Suppressor macrophage treated with lipopolysaccharide for 1 hour (primary cell): ENCODE measurements around the gene SYS1.
A peak's percentile ranks its signal among the peaks of the same experiment; 100 is the strongest.

ENCODE experiments used
- DNase-seq, 3 donors: peaks; one replicate each; pipeline ENCODE4 v3.0.0-alpha.2; 2020 to 2022

SYS1 gene

DNA sequence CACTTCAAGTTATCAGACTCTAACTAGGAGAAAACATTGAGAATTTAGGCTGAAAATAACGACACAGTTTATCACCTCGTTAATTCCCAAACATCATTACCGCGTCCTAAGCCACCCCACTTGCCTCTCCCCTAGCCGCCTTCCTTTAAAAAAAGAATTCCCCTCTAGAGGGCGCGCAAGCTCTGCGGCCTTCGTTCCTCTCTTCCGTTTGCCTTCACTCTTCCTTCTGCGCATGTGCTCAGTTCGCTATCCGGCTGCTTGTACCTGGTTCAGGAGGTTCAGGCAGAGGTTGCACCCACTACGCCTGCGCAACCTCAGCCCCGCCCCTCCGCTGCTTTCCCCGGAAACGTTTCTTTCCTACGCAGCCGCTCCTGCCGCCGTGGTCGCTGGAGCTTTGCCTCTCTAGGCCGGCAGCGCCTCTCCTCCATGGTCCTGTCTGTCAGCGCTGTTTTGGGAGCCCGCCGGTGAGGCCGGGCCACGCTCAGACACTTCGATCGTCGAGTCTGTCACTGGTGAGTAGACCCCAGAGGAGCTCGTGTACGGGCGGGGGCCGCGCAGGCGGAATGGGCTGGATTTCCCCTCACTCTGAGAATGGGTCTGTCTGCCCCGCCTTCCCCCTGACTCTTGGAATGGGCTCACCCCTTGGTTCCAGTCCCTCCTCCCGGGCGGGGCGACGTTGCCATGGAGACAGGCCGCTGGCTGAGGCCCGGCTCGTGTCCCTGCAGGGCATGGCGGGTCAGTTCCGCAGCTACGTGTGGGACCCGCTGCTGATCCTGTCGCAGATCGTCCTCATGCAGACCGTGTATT, at the start of gene SYS1:
TSS of gene SYS1 (plus strand) at position 353 of the 807 bp plus-strand sequence. CDS start at position 729, 376 bp downstream.
- peak; percentile 98 for DNase-seq

DNA sequence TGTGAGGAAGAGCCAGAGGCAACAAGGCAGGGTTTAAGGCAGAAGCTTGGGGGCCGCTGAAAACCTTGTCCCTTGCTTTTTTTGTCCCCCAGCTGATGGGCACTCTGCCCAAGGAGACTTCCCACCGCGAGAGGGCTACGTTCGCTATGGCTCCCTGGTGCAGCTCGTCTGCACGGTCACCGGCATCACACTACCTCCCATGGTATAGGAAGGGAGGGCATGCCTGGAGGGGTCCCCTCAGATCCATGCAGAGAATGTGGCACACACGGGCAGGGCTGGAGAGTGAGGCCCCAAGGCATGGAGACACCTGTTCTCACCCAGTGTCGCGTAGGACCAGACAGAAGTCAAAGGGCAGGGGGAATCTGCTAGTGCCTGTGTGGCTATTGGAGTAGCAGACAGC, 49.0 kb upstream of the SYS1 start:
- no peak for DNase-seq

DNA sequence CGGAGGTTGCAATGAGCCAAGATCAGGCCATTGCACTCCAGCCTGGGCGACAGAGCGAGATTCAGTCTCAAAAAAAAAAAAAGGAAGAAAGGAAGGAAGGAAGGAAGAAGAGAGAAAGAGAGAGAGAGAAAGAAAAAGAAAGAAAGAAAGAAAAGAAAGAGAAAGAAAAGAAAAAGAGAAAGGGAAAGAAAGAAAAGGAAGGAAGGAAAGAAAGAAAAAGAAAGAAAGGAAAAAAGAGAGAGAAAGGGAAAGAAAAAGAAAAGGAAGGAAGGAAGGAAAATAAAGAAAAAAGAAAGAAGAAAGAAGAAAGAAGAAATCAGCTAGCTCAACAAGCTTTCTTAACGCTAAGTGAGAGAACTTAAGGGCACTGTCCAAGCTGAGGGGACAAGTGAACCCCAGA, 47.3 kb upstream of the SYS1 start:
- no peak for DNase-seq

DNA sequence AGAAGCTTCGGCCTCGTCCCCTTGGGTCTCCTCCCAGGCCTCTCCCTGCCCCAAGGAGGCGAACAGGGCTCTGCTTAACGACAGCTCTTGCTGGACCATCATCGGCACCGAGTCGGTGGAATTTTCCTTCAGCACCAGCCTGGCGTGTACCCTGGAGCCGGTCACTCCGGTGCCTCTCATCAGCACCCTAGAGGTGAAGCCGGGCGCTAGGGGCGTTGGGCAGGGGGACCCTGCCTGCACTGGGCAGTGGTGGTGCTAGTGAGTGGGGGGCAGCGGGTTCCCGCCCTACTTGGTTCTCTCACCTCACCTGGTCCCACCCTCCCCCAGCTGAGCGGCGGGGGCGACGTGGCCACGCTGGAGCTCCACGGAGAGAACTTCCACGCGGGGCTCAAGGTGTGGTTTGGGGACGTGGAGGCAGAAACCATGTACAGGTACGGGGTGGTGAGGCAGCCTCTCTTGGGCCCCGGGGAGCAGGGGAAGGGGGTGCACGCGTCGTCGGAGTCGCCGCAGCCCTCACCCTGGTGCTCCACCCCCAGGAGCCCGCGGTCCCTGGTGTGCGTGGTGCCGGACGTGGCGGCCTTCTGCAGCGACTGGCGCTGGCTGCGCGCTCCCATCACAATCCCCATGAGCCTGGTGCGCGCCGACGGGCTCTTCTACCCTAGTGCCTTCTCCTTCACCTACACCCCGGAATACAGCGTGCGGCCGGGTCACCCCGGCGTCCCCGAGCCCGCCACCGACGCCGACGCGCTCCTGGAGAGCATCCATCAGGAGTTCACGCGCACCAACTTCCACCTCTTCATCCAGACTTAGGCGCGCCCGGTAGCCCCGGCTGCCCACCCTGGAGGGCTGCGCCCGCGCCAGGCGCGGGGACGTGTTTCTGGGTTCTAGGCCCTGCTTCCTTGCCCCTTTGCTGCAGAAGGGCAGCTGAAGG, 46.5 kb upstream of the SYS1 start:
- no peak for DNase-seq

DNA sequence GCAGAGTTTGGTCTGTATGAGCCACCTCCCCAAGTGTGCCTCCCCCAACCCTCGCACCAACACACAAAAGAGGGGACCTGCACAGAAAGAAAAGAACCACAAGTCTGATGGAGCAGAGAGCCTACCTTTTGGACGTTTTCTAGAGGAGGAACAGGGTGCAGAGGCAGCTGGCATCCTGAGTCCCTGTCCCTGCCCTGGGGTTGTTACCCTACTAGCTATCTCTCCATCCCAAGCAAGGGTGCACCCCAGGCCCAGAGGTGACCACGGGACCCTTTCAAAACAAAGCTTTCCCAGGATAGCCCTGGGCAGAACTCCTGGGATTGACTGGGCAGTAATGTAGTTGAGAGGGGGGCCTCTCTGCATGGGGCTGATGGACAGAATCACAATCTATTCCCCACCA, 45.1 kb upstream of the SYS1 start:
- no peak for DNase-seq

DNA sequence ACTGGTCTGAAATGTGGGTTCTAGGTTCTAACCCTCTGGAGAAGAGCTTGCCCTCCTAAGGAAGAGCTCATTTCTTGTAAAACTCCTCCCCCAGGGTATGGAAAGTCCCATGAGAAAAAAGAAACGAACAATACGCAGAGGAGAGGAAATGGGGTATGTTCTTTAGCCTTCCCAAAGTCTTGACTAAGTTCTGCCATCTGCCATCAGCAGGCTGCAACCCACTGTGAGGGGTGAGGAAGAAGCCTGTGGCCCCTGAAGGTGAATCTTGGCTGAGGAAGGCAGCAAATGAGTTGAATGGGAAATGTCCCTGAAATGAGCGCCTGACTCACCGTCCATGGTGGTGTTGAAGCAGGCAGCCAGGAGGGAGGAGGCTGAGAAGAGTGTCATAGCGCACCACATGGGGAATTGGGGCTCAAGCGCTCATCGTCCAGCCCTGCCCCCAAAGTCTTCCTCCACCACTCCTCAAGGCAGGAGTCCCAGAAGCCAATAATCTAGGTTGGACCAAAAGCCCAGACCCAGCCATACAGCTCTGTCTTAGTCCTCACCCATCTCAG, 44.5 kb upstream of the SYS1 start:
- peak in 2 of 3 donors; percentile 11 to 29 for DNase-seq

DNA sequence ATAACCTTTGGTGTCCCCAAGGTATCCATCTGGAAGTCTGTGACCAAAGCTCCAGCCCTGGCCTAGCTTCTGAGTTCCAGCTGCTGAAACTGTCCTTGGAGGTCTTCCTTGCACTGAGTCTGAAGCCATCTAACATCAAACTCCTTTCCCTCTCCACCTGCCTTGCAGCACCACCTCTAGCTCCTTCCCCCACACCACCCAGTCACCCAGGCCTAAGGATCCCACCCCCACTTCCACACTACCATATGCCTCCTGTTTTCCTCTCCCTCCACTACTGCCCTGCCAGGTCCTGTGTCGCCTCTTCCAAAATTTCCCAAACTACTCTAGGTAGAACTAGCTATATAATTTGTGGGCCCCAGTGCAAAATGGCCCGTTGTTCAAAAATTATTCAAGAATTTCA, 44.0 kb upstream of the SYS1 start:
- DNase-seq: no peak

DNA sequence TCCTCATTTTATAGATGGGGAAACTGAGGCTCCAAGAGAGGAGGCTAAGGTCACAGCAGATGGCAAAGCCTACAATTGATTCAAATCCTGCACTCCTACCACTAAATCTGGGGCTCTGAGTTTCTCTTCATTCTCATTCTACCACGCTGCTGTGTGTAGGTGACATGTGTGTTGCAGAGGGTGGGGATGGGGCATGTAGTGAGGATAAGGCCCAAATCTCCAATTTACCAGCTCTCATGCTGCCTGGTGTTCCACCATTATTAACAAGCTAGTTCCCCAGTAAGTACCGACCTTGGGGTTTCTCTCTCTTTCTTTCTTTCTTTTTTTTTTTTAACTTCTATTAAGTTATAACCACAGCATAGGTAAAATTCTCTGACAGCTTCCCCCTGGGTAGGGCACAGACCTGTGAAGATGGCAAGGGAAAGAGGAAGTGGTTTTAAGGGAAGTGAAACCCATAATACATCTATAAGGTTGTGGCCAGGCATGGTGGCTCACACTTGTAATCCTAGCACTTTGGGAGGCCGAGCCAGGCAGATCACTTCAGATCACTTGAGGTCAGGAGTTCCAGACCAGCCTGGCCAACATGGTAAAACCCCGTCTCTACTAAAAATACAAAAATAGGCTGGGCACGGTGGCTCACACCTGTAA, 41.9 kb upstream of the SYS1 start:
- DNase-seq: peak in 2 of 3 donors; percentile 56 to 66

DNA sequence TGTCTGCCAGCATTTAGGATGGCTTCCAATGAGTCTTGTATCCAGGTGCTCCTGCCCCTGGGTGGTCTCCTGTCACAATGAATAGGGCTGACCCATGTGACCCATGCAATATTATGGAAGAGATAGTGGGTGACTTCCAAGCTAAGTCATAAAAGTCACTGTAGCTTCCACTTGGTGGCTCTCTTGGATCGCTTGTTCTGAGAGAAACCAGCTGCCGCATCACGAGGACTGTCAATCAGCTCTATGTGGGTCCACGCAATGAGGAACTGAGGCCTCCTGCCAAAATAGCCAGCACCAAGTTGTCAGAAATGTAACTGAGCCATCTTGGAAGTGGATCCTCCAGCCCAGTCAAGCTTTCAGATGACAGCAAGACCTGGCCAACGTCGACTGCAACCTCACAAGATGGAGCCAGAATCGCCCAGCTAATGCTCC, 40.0 kb upstream of the SYS1 start:
- peak; percentile 86 to 91 (median 88) for DNase-seq

DNA sequence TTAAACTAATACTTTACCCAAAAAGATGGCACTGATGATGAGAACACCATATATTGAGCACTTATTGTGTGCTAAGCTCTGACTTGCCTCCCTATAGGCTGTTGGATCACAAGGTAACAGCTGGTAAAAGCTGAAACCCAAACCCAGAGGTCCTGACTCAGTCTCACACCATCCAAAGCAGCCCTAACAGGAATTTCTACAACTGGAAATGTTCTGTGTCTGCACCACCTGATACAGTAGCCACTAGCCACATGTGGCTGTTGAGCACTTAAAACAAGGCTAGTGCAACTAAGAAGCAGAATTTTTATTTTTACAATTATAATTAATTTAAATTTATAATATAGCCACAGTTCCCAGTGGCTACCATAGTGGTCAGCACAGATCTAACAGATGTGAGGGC, 39.2 kb upstream of the SYS1 start:
- DNase-seq: peak in 1 of 3 donors; percentile 56

DNA sequence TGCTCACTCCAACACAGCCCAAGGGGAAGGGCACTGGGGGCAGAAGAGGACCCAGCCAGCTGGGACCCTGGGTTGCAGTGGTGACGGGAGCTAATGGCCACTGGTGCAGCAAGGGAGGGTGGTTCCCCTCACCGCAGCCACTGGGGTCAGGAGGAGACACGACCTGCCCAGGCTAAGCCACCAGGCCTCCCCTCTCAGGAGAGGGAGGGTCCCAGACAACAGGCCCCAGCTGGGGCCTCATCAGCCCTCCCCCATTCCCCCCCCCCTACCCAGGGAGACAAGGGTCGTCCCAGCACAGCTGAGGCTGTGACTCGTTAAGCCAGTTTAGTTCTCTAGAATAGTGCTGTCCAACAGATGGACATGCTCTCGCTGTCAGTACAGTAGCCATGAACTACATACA, 37.6 kb upstream of the SYS1 start:
- peak in 1 of 3 donors; percentile 7 for DNase-seq

DNA sequence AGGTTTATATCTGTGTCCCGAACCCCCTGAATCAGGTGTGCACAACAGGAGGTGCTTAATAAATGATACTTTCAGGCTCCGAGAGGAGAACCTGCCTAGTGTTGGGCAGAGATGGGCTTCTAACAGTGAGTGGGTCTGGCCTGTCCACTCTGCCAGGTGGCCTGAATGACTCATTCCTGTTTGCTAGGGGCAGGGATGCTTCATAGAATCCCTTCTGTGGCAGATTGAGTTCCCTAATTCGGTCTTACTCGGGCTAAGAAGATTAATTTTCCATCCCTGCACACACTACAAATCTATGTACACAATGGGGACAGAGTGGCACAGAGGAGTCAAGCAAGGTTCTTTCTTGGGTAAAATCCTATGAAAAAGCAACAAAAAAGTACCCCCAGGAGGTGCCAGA, 34.5 kb upstream of the SYS1 start:
- DNase-seq: peak in 1 of 3 donors; percentile 14

DNA sequence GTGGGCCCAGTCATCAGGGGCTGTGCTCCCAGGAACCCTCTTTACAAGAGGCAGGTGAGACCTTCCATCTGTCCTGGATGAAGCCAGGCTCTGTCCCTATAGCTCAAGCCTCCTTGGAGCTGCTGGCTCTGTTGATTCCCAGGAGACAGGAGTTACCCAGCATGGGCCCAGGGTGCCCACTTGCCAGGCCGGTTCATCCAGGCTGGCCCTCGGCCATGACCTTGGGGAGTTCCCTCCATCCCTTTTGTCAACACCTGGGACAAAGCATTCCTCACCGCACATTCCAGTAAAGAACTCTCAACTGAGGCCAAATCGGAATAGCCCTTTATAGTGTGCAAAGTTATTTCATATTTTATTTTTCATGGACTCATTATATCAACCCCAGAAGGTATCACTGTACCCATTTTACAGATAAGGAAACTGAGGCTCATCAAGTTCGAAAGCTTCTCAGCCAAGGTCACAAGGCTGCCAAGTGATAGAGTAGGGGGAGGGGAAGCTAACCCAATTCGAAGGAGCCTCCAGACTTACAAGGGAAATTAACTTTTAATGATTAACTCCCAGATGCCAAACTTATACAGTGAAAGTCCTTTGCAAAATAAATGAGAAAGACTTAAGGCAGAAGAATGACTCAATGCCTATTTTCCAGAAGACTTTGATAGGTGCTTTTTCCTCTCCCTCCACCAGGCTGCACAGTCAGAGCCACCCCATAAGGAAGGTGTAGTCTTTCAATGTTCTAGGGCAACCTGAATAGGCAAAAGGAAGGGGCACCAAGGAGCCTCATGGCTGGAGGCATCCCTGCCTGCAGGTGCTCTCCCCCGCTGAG, 33.2 kb upstream of the SYS1 start:
- DNase-seq: peak in 1 of 3 donors; percentile 27

DNA sequence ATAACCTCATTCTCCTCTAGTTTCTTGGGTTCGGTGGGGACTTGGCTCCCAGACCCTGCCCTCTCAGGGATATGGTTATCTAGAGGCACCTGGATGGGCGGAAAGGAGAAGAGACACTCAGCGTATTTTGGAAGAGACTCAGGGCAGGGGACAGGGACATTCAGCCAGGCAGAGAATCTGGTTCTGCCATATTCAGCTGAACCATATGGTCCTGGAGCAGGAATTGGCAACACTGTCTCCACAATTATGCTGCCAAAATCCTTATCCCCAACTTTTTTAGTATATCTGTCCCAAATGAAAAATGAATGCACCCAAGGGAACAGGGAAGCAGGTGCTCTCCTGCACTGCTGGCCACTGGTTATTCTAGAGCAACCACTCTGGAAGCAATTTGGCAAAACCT, 32.5 kb upstream of the SYS1 start:
- DNase-seq: no peak

DNA sequence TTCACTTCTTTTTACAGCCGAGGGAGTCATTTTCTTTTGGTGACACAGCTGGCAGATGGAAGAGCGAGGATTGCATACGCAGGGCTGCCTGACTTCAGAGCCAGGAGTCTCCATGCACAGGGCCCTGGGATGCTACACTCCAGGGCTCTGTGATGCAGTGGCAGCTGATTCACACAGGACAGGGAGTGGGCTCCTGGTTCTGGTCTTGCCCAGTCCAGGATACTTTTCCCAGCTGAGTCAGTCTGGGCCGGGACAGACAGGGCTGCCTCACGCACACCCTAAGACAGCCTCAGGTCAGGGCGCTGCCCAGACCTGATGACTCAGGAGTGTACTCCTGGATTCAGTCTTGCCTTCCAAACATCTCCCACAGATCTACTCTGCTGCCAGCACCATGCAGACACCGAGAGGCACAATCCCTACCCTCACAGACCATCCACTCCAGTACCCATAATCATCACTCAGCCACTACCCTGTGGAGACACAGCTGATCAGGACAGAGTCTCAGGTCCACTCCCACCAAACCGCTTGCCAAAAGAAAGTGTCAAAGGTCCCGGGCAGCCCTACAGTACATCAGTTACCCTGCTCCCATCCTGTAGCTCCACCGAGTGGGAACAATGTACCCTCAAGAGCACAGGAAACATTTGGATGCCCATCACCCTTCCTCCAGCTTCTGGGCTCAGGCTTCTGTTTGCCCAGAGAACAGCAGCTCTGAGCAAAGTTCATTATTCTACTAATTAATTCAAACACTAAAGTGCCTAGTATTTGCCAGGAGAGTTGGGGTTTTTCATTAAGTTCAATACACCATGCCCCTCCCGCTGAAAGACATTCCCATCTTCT, 26.2 kb upstream of the SYS1 start:
- DNase-seq: peak in 1 of 3 donors; percentile 44

DNA sequence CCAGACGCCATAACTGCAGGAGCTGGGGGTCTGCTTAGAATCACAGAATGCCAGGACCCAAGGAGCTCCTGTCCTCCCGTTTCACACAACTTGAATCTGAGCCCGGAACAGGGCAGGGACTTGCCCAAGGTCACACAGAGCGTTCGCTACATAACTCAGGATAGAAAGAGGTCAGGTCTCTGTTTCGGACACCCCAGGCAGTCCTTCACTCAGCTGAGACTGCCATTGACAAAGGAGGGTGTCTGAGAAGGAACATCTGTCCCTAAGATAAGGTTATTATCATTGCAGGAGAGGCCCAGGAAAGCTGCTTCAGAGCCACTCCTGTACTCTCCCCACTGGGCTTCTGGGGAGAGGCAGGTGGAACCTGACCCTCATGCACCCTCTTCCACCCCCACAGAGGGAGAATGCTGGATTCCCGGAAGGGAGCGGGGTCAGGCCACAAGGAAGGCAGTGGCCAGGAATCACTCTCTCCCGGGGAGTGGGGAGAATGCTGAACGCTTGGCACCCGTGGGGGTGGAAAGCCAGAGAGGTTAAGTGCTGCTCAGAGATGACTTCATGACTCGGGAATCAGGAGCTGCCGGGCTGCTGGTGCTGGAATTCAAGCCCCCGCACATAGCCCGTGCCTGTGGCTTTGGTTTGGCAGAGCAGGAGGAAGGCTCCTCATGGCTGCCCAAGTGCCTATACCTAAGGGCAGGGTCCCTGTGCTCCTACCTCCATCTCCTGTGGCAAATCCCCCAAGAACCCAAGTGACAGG, 25.4 kb upstream of the SYS1 start:
- peak in 1 of 3 donors; percentile 6 for DNase-seq

DNA sequence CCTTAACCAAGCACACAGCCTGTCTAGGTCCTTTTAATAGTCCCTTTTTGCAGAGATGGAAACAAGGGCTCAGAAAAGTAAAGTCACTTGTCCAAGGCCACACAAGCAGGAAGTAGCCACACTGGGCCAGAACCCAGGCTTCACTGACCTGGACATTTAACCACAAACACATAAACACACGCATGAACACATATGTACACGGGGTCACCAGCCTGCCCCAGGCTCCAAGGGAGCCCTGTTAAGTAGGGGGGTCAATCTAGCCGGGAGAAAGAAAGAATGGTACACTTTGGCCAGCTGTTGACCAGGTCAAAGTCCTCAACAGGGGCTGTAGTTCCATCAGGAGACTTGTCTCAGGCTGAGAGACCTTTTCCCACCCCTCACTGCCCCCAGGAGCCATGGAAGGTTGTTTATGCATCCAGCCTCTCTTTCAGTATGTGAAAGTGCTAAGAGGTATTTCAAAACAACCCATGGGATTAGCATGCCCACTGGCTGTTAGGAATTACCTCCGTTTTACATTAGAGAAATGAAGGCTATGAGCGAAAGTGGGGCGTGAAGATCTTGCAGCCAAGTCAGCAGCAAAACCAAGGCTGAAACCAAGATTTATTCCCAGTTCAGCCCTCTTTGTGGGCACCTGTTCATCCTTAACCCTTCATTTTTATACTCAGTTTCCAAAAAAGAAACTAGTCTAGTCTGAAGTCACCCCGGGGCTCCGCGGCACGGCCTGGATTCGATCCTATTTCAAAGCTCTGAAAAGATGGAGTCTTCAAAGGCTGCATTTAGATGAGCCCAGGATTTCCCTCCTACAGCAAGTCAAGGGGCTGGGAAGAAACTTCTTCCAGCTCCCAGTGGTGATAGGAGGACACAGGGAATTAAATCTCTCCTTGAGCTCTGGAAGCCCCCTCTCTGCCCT, 24.6 kb upstream of the SYS1 start:
- peak in 1 of 3 donors; percentile 4 for DNase-seq

DNA sequence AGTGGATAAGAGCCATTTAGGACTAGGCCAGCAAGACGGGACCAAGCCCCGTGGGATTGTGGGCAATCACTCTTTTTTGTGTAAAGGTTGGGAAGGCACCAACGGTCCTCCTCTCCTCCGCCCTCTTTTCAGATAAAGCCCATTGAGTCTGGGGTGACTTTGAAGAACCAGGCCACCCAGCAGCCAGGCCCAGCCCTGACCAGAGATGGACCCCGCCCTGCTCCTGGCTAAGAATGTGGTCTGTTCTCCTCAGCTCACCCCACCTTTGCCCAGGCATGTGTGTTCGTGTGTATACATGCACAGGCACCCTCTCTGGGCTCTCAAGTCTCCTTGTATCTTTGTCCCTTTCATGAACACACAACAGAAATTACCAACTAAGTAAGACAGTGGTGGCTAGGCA, 23.9 kb upstream of the SYS1 start:
- no peak for DNase-seq

DNA sequence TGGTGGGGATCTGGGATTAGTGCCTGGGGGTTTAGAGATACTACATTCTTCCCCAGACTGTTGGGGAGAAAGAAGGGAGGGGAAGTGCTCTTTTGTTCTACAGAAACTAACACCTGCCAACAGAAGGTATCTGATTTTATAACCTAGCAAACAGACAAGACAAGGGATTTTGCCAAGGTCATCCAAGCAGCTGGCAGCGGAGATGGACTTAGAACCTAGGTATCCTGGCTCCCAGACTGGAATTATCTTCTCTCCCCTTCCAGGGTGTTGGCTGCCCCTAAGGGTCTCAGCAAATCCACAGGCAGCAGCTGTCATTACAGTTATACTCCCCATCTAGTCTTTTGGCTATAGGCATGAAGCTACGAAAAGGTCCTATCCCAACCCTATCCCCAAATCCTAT, 23.2 kb upstream of the SYS1 start:
- no peak for DNase-seq
